GM19193 (cell line): Measurements from ENCODE around the gene TMEM178B.

ENCODE experiments used
- POLR2A ChIP-seq: IDR thresholded peaks from 4 replicates; pipeline ENCODE4 v1.6.1; 2011; ENCODE audit not compliant: insufficient read depth, insufficient read length; ENCODE audit errors: extremely low read depth

The TMEM178B gene

DNA sequence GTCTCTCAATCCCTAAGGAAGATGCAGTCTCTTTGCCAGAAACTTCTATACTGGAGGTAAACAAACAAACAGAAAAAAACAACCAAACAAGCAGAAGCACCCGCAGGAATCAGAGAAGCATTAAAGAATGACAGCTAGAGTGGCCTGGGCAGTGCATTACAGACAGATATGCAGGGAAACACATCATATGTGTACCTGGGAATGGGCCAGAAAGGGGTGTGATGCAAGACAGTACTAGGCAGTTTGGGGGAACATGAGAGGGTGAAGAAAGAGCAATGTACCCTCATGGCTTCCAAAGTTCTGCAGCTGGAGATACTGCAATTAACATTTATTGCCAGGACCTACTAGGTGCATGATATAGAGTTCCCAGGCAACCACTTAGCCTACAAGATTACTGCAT lies 177.3 kb downstream of the TMEM178B start:
- no peak for TF ChIP-seq POLR2A

DNA sequence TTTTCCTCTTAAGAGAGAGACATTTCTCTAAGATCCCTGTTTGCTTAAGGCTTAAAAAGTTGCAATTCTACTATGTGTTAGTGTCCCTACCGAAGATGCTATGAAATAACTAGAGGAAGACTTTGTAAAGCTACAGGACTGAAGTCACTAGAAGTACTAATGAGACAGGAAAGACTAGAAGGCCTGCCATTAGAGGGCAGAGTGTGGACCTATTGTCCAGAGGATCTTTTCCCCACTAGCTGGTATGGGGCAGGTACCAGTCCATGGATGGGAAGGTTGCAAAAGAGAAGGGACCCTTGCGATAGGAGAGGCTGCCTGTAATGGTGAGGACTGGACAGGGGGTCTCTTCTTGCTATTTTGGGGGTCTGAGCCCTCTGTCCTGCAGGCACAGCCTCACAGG lies 178.1 kb downstream of the TMEM178B start:
- TF ChIP-seq POLR2A, result no peak

DNA sequence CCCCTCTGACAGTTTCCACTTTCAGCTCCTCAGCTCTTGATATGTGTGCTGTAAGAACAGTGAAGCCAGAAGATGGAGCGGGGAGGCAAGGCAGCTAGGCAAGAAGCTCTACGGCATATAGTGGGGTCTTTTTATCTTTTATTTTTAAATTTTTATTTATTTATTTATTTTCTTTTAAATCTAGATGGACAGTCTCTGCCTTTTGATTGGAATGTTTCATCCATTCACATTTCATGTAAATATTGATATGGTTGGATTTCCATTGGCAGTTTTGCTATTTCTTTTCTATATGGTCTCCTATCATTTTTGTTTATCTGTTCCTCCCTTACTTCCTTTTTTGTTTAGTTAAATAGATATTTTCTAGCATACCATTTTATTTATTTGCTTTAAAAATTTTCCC lies 183.7 kb downstream of the TMEM178B start:
- no peak for TF ChIP-seq POLR2A

DNA sequence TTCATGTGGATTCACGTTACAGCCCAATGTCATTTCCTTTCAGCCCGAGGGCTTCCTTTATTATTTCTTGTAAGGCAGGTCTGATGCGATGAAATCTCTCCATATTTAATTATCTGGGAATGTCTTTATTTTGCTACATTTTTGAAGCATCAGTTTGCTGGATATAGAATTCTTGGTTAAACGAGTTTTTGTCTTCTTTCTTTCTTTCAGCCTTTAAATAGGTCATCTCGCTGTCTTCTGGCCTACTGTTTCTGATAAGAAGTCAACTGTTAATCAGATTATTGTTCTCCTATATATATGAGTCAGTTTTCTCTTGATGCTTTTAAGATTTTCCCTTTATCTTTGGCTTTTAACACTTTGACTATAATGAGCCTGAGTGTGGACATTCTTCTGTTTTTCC lies 184.7 kb downstream of the TMEM178B start:
- TF ChIP-seq POLR2A, result no peak

DNA sequence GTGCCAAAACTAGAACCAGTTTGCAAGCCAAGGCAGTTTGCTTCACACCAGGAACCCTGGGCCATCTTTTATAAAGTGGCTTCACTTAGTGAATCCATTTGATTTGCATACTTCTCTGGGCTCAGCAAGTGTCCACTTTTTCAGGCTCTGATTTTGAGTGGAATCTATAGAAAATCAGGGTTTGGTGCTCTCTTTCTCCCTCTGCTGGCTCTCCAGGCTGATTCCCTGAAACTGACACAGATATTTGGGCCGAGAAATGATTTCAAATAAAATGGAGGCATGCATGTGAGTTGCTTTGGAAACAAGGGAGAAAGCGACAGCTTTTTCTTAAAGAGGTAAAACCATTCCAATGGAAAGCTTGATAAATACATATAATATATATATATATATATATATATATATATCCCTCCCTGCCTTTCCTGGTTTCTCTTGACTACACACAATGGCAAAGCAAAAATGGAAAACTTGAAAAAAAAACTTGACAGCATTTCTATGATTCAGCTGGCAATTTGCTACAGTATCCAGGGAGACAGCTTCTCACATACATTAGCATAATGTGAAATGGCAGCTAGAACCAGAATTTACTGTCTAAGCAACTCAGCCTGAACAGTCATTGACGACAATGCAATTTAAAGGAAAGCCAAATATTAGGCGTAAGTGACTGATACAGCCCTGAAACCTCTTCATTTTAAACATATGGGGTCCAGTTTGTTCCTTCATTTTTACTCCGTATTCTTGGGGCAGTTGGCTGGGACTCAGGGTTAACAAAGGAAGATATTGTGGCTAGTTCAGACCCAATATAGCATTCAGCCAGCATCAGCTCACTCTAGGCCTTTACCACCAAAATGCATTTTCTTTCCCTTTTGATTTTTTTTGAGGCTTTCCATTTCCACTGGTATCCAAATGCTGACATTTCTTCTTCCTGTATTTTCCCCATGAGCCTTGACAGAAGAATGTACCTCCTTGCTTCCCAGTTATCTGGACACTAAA lies 188.5 kb downstream of the TMEM178B start:
- no peak for TF ChIP-seq POLR2A

DNA sequence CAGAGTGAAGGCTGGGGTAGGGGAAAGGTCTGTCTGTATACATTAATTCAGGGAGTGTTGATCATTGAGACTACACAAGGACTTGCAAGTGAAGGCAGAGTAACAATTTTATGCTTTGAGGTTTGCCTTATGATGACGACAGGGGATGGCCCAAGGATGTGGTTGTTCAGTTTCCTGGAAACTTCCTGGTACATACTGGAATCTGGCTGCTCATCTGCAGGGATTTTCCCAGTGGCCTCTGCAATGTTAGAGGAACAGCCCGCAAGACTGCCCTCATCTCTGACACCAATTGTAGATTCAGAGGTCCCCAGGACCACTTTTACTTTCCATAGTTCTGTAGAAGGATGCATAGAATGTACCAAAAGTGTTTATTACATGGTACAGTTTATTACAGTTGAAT lies 189.6 kb downstream of the TMEM178B start:
- TF ChIP-seq POLR2A, result no peak

DNA sequence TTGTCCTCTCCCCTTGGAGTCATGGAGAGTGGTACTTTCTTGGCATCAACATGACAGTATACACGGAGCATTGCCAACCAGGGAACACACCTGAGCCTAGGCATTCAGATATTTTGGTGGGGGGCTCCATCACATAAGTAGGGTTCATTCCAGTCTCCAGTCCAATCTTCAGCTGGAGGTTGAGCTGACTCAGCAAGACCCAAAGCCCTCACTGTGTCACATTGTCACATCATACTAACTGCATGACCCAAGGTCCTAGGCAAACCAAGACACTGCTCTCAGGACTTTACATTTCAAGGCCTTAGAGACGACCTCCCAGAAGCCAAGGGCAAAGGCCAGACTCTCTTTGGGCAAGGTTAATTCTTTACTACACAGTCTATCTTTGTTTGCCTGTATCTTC lies 190.1 kb downstream of the TMEM178B start:
- no peak for TF ChIP-seq POLR2A

DNA sequence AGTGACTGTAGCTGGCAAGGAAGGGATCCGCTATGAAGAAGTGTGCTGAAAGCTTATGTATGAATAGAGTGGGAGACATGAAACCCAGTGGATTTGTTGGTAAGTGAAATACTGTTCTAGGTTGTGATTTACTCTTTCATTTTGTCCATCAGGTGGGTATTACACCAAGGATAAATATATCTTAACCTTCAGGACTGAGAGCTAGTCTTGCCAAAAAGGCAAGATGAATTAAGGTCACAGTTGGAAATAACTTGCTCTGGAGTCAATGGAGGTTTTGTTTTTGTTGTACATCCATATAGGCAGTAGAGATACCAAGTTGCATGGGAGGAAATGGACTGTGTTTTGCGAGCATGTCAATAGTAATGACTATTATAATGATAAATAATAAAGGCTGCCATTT lies 190.6 kb downstream of the TMEM178B start:
- TF ChIP-seq POLR2A, result no peak

DNA sequence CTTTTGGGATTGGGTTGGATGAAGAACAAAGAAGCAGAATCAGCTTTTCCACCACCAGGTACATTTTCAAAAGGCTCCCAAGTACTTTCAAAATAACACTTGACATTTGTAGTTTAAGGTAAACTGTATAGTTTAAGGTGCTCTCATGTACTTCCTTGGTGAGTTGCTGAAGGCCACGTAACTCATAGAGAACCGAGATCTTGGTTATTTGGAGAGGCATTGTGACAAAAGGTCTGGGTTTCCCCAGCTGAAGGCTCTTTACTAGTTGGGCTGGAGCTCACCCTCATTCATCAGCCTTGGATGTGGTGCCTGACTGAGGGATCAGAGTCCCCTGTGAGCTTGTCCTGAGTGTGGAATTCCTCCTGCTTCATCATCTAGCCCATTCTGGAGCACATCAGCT lies 191.8 kb downstream of the TMEM178B start:
- TF ChIP-seq POLR2A, result no peak

DNA sequence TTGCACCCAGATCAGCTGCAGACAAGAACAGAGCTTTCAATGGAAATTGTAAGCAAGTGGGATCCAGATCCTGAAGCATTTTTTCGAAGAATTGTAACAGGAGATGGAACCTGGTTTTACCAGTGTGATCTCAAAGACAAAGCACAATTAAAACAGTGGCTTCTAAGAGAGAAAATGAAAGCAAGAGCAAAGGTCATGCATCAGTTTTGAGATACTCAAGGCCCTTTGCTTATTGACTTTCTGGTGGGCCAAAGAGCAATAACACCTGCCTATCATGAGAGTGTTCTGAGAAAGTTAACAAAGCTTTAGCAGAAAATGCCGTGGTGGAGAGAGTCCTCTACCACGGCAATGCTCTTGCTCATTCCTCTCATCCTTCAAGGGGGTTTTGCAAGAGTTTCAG lies 194.8 kb downstream of the TMEM178B start:
- no peak for TF ChIP-seq POLR2A

DNA sequence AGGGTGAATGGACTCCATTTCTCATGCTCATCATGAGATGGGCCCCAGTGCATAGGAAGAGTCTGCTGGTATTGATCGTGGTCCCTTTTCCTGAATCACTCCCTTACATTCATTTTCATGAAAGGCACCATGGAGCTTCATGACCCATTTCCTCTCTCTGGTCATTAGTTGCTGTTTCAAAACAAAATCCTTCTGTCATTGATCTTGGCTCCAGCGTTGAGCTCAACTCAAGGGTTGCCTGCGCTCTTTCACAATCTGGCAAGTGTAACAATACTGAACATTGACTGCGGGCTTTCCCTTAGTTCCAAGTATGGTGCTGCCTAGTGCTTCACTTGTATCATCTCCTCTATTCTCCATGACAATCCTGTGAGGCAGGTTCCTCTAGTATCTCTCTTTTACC lies 197.6 kb downstream of the TMEM178B start:
- TF ChIP-seq POLR2A, result no peak

DNA sequence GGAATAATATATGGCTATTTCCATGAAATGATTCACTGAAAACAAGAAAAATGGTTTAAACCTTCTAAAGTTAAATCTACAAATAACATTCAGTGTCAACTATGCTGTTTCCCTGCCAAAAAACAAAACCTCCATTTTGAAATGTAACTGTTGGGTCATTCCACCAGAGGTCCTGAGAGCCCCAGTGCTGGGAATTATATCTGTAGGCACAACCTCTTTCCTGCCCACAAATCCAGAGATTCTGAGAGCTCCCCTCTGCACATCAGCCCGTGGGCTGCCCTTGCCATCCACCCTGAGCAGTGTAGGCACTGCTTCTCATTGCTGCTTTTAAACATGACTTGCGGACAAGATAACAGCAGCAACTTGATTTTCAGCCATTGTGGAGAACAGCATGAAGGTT lies 198.6 kb downstream of the TMEM178B start:
- no peak for TF ChIP-seq POLR2A

DNA sequence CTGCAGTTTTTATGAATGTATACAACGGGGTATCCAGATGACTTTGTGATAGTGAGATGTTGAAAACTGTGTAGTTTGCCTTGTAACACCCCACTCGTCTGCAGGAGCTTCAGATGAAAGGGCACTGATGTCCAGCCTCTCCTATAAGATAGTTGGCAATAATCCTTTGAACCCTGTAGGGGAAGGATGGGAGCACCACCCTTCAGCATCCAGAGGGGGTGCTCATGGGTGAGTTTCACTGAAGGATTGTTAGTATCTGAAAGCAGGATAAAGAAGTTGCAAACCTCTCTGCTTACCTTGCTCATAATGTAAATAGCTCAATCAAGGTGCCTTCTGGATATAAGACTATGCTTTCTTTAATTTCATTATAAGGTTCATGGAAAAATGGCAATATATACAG lies 201.5 kb downstream of the TMEM178B start:
- no peak for TF ChIP-seq POLR2A

DNA sequence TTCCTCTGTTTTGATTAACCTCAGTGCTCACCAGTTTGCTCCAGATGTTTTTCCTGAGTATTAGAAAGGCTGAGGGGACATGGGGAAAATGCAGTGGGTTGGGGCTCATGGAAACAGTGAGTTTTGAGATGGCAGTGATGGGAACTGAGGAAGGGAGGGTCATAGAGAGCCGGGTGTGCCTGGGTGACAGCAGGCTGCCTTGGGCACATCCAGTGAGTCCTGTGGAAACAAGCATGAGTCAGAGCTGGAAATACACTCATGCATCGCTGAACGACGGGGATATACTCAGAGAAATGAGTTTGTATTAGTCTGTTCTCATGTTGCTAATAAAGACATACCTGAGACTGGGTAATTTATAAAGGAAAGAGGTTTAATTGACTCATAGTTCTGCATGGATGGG lies 202.2 kb downstream of the TMEM178B start:
- TF ChIP-seq POLR2A, result no peak

DNA sequence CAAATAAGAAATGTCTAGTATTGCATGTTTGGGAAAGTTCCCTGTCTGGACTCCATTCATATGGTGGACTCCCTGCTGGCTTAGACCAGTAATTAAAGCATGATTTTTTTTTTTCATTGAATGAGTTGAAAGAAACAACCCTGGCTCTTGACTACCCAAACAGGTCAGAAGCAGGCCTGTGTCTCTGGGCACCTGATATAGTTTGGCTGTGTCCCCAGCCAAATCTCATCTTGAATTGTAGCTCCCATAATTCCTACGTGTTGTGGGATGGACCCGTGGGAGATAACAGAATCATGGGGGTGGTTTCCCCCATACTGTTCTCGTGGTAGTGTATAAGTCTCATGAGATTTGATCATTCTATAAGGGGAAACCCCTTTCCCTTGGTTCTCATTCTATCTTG lies 206.2 kb downstream of the TMEM178B start:
- no peak for TF ChIP-seq POLR2A

DNA sequence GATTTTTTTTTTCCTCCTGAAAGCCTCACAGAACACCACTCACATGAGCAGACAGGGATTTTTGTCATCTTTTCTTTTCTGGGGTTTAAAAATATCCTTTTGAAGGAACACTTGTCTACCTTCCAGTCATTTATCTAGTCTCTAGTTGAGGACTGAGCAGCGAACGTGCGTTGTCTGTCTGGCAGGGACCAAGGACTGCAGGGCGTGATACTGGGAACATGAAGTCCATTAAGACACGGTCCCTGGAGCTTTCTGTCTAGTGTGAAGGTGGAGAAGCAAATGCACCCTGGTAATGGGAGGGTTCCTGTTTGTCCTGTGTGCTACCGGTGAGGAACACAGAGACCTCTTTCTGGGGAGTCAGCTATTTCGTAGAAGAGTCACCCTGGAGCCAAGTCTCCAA lies 207.4 kb downstream of the TMEM178B start:
- TF ChIP-seq POLR2A, result no peak
